GM20000 (cell line): ENCODE data around the gene PSMD1.
"Not testable (repeated sequence)": the region's sequence is repeated elsewhere in the genome, so short reads cannot be mapped to it uniquely, and the experiment has no call there.

Experiments
- DNase-seq: peaks from one replicate; pipeline ENCODE4 v3.0.0; 2012; ENCODE audit warnings: low spot score
- TF ChIP-seq, protein P1 (sequence below): IDR thresholded peaks from 2 replicates; pipeline ENCODE4 v1.5.1; 2012; ENCODE audit warnings: mild to moderate bottlenecking, control low read depth; ENCODE audit errors: extremely low read depth, missing control alignments

PSMD1 gene

GRCh38 chr2:231174211-231174651, 117.6 kb downstream of the PSMD1 start:
- no peak for DNase-seq
- TF ChIP-seq, protein P1, sequence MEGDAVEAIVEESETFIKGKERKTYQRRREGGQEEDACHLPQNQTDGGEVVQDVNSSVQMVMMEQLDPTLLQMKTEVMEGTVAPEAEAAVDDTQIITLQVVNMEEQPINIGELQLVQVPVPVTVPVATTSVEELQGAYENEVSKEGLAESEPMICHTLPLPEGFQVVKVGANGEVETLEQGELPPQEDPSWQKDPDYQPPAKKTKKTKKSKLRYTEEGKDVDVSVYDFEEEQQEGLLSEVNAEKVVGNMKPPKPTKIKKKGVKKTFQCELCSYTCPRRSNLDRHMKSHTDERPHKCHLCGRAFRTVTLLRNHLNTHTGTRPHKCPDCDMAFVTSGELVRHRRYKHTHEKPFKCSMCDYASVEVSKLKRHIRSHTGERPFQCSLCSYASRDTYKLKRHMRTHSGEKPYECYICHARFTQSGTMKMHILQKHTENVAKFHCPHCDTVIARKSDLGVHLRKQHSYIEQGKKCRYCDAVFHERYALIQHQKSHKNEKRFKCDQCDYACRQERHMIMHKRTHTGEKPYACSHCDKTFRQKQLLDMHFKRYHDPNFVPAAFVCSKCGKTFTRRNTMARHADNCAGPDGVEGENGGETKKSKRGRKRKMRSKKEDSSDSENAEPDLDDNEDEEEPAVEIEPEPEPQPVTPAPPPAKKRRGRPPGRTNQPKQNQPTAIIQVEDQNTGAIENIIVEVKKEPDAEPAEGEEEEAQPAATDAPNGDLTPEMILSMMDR = no peak

- no peak for DNase-seq
- TF ChIP-seq, protein P1 = no peak
Observed at GRCh38 chr2:231176066-231176465, 119.4 kb downstream of the PSMD1 start.

DNA sequence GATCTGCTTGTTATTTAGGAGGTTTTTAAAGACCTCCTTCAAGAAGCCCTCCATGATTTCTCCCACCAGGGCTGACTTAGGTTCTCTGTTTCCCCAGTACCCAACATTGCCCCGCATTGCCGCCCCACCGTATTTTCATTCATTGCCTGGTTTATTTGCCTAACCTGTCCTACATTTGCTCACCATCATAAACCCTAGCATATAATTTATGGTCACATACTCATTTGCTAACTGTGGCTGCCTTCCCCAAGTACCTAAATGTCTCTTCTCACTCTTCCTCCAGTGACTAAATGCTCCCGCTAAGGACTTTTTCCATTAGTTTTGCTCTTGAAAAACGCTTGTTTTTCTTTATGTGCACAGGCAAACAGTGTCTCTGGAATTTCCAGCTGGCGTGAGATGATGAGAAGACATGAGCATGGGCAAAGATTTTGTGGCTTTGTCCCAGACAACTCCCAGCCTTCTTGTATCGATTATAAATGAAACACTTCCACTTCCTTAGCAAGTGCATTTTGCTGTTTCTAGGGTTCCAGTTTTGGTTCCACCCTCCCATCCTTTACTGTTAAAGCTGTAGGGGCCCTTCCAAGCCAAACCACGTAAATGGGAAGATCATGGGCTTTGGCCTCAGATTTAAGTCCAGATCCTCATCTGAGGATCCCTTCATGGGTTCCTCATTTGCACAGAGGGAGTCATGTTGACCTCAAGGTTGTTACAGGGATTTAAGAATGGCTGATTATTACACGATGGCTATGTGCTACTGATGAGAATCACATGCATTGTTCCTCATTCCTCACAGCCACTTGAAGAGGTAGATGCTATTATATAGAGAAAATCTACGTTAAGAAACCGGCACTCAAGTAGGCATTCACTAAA, 120.7 kb downstream of the PSMD1 start:
- no peak for DNase-seq
- TF ChIP-seq, protein P1 = no peak

DNA sequence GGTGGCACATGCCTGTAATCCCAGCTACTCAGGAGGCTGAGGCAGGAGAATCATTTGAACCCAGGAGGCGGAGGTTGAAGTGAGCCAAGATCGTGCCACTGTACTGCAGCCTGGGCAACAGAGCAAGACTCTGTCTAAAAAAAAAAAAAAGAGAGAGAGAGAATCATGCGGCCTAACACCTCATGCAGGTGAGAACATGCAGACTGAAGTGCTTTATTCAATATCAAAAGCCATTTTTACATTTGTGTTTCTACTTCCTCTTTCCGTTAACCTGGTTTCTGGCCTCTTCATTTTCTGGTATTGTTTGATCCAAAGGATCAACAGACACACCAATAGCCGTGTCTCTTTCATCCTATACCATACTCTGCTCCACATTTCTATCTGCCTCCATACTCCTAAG, 122.1 kb downstream of the PSMD1 start:
- DNase-seq = not testable (repeated sequence)

DNA sequence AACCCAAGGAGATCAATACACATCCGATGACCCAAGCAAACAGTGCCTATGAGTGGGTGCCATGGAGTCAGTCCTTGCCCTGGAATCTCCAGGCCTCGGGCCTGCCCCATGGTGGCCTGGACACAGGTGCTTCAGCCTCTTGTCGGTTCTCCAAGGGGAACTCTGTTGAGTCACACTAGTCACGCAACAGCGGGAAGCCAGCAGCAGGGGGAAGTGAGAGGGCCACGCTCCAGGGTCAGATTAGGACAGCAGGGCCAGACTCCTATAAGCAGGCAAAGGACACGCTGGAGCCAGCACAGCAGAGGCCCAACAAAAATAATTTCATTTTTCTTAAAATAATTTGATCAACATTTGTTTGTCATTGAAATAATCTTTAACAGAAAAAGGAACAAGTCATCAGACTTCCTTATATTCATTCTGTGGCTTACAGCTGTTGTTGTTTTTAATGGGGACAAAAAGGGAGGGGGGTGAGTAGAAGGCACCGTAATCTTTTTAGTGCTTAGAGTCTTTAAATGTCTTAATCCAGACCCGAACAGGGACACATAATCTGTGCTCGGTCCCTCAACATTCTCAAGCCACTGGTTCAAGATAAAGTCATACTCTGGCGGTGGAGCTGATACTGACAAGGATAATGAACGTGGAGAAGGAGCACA, 125.3 kb downstream of the PSMD1 start:
- TF ChIP-seq, protein P1 = no peak
- peak; percentile 69 for DNase-seq

- TF ChIP-seq, protein P1 = no peak
- DNase-seq = no peak
Observed at GRCh38 chr2:231182513-231182899, 125.8 kb downstream of the PSMD1 start.

- TF ChIP-seq, protein P1 = no peak
Observed at GRCh38 chr2:231183851-231184250, 127.2 kb downstream of the PSMD1 start.

More at GRCh38 chr2:231183851-231184250, 127.2 kb downstream of the PSMD1 start:
- DNase-seq = no peak
